GM12873 (cell line): ENCODE data around the gene PPP1R3D.

ENCODE experiments used
- TF ChIP-seq, protein P1 (sequence below): IDR thresholded peaks from 2 replicates; pipeline ENCODE4 v1.5.1; 2012; ENCODE audit warnings: low read depth, mild to moderate bottlenecking, moderate library complexity, low read length, control low read depth; ENCODE audit not compliant: insufficient read depth; ENCODE audit errors: missing control alignments

Gene PPP1R3D

GRCh38 chr20:59938696-59939051, 1.4 kb downstream of the PPP1R3D start:
- TF ChIP-seq, protein P1, sequence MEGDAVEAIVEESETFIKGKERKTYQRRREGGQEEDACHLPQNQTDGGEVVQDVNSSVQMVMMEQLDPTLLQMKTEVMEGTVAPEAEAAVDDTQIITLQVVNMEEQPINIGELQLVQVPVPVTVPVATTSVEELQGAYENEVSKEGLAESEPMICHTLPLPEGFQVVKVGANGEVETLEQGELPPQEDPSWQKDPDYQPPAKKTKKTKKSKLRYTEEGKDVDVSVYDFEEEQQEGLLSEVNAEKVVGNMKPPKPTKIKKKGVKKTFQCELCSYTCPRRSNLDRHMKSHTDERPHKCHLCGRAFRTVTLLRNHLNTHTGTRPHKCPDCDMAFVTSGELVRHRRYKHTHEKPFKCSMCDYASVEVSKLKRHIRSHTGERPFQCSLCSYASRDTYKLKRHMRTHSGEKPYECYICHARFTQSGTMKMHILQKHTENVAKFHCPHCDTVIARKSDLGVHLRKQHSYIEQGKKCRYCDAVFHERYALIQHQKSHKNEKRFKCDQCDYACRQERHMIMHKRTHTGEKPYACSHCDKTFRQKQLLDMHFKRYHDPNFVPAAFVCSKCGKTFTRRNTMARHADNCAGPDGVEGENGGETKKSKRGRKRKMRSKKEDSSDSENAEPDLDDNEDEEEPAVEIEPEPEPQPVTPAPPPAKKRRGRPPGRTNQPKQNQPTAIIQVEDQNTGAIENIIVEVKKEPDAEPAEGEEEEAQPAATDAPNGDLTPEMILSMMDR: no peak

DNA sequence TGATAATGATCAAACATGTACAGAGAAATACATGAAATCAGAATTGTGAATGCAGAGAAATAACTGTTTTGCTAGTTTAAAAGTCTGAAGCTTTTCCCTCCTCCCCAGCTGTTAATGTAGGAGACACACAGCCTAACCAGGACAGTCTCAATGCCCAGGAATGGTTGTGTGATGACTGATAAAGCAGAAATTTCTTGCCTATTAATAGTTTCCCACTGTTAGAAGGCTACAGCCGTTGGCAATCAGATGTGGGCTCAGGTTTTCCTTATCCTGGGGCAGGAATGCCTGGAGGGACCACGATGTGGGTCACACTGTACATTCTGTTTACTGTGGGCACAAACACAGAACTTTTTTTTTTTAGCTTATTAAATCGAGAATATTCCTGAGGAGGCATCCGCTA, 1.9 kb downstream of the PPP1R3D start:
- TF ChIP-seq, protein P1: no peak

GRCh38 chr20:59937150-59937549, 3.0 kb downstream of the PPP1R3D start:
- TF ChIP-seq, protein P1: no peak

- TF ChIP-seq, protein P1: no peak
Measured at GRCh38 chr20:59936409-59936808, 3.7 kb downstream of the PPP1R3D start.

- TF ChIP-seq, protein P1: no peak
Measured at GRCh38 chr20:59935457-59936185, 4.5 kb downstream of the PPP1R3D start.

GRCh38 chr20:59933849-59934585, 6.1 kb downstream of the PPP1R3D start:
- TF ChIP-seq, protein P1: peak; percentile 87

DNA sequence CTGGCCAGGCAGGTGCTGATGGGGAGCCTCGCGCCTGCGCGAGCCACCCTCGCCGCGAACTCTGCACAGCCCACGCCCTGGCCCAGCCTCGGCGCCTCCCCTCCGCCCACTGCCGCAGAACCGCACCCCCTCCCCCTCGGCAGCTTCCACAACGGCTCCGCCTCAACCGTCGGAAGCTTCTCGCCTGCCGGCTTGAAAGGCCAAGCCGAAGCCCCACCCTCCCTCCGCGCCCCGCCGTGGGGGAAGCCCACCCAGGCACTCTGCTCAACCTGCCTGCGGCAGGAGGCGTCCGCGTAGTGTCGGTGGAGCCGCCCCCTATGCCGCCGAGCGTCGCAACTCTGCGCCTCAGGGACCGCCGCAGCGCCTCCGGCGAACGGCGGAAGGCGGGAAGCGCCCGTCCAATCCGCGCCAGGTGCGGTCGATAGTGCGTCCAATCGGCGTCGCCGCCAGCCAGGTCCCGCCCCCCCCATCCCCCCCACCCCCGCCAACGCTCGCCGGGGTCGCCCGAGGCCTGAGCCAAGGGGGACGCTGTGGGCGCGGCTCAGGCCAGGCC, 6.7 kb downstream of the PPP1R3D start, which contains the start of gene SYCP2:
TSS of gene SYCP2 (minus strand) at position 342 of the 553 bp plus-strand sequence. CDS start 11,224 bp downstream, outside the sequence.
- TF ChIP-seq, protein P1: no peak
